Mucosa of descending colon (tissue), 3 donors: ENCODE results near the gene NID1. TPM values are rescaled to one million over a fixed set of nuclear protein-coding genes. Genes with fewer than 3 reads are reported as not detected.

Experiments
- ATAC-seq: fragments of 200-7000 bp; cut with Tn5 transposase; one replicate; pipeline ENCODE4 v1.9.1; 2020; ENCODE audit warnings: mild to moderate bottlenecking, moderate library complexity
- DNase-seq, 3 donors: peaks; one replicate each; pipeline ENCODE4 v3.0.0-alpha.2; 2020
- H3K36me3 ChIP-seq: fragments of 200-600 bp; one replicate; pipeline ENCODE4 v1.8.0; 2021; ENCODE audit warnings: low read depth, mild to moderate bottlenecking
- H3K4me1 ChIP-seq: fragments of 200-600 bp; one replicate; pipeline ENCODE4 v1.8.0; 2021; ENCODE audit warnings: low read depth, mild to moderate bottlenecking
- H3K4me3 ChIP-seq: fragments of 200-600 bp; one replicate; pipeline ENCODE4 v1.8.0; 2021; ENCODE audit warnings: mild to moderate bottlenecking
- H3K9me3 ChIP-seq: fragments of 200-600 bp; one replicate; pipeline ENCODE4 v1.8.0; 2021; ENCODE audit warnings: mild to moderate bottlenecking
- CTCF ChIP-seq: fragments of 200-600 bp; IDR thresholded peaks from one replicate; pipeline ENCODE4 v1.8.0; 2022; ENCODE audit warnings: antibody characterized with exemption, mild to moderate bottlenecking
- intact Hi-C, 2 donors: fragments of 100-400 bp; cut with DNase I in 1 of 2; cut with micrococcal nuclease in 1 of 2; formaldehyde crosslinking; loops; one replicate each; pipeline versions ENCODE4 v1.11.0 to v1.11.1; 2022; cut with DNase I, micrococcal nuclease
- total RNA-seq, 3 donors: library from RNA; stranded (reverse); fragmentation: NEBNext Ultra II Directional in 2 of 3; extraction: Animal tissue kit (Norgen Biotek cat#: 25700) in 2 of 3; gene quantifications; one replicate each; pipeline versions ENCODE4 v1.2.1 to v1.2.4, GENCODE V29; 2021 to 2023
- donor health status: DM: no; HTN: no; CAD: no; lungs with moderate emphysema.
- donor health status: DM: no; HTN: no; CAD: no.
- donor health status: DM: no; HTN: yes; CAD: no.

The NID1 gene
- total RNA-seq, 3 donors from 2014 or later = 7.2 to 118 (median 36.7) TPM

- no peak overlapping the region for H3K4me3 ChIP-seq
- no peaks in the 10 kb centered on the region for H3K9me3 ChIP-seq
- no peaks in the 10 kb centered on the region for H3K4me1 ChIP-seq
- intact Hi-C loops = no loop called here
- DNase-seq (no peak), ATAC-seq (peak; percentile 34)
- H3K36me3 ChIP-seq = no peaks in the 10 kb centered on the region
- TF ChIP-seq CTCF = no peak
These were observed 74.5 kb downstream of the NID1 start for GRCh38 chr1:235990330-235990795.

GRCh38 chr1:235989105-235989504 lies 75.8 kb downstream of the NID1 start:
- no peaks in the 10 kb centered on the region for H3K9me3 ChIP-seq
- H3K4me1 ChIP-seq = no peaks in the 10 kb centered on the region
- no peak for ATAC-seq
- intact Hi-C loops = no loop called here
- no peak for TF ChIP-seq CTCF
- H3K4me3 ChIP-seq = no peak overlapping the region
- H3K36me3 ChIP-seq = no peaks in the 10 kb centered on the region
- DNase-seq = no peak

GRCh38 chr1:235986869-235987268 lies 78.0 kb downstream of the NID1 start:
- intact Hi-C loops = no loop called here
- Histone ChIP-seq H3K9me3 (no peaks in the 10 kb centered on the region), H3K36me3 (no peaks in the 10 kb centered on the region), H3K4me1 (no peaks in the 10 kb centered on the region), H3K4me3 (no peak overlapping the region)
- ATAC-seq = no peak
- no peak for DNase-seq
- TF ChIP-seq CTCF = no peak

- intact Hi-C loops = no loop called here
- no peak for TF ChIP-seq CTCF
- Histone ChIP-seq H3K4me3 (no peak overlapping the region), H3K36me3 (no peaks in the 10 kb centered on the region), H3K9me3 (no peaks in the 10 kb centered on the region), H3K4me1 (no peaks in the 10 kb centered on the region)
- DNase-seq (no peak), ATAC-seq (no peak)
These were observed 80.7 kb downstream of the NID1 start for GRCh38 chr1:235984041-235984825.

GRCh38 chr1:235980976-235981375 lies 83.9 kb downstream of the NID1 start:
- TF ChIP-seq CTCF = no peak
- Histone ChIP-seq H3K4me1 (no peaks in the 10 kb centered on the region), H3K9me3 (no peaks in the 10 kb centered on the region), H3K4me3 (no peak overlapping the region), H3K36me3 (no peaks in the 10 kb centered on the region)
- intact Hi-C loops = no loop called here
- no peak for DNase-seq
- ATAC-seq = no peak
